ENCODE data around the gene PLXNA2.

GRCh38 chr1:208242146-208242545 lies 2.0 kb downstream of the PLXNA2 start:
- TF ChIP-seq, protein P1, sequence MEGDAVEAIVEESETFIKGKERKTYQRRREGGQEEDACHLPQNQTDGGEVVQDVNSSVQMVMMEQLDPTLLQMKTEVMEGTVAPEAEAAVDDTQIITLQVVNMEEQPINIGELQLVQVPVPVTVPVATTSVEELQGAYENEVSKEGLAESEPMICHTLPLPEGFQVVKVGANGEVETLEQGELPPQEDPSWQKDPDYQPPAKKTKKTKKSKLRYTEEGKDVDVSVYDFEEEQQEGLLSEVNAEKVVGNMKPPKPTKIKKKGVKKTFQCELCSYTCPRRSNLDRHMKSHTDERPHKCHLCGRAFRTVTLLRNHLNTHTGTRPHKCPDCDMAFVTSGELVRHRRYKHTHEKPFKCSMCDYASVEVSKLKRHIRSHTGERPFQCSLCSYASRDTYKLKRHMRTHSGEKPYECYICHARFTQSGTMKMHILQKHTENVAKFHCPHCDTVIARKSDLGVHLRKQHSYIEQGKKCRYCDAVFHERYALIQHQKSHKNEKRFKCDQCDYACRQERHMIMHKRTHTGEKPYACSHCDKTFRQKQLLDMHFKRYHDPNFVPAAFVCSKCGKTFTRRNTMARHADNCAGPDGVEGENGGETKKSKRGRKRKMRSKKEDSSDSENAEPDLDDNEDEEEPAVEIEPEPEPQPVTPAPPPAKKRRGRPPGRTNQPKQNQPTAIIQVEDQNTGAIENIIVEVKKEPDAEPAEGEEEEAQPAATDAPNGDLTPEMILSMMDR (IDR thresholded peaks at IDR 0.05 in 2 of 3, conservative IDR thresholded peaks at IDR 0.05 in 1 of 3; ENCODE audit: borderline replicate concordance in 1 of 3, insufficient read depth in 1 of 3, low read depth in 2 of 3, low read length in 2 of 3), result no peak
- no peak for TF ChIP-seq ZBTB33 (IDR thresholded peaks at IDR 0.05; ENCODE audit: extremely low read depth, insufficient replicate concordance, low read length)
- no peak for TF ChIP-seq JUND (IDR thresholded peaks at IDR 0.05)
- no peak for TF ChIP-seq EZH2 (IDR thresholded peaks at IDR 0.05)
- no peak for TF ChIP-seq ATF3 (IDR thresholded peaks at IDR 0.05)
- no peak for TF ChIP-seq REST (IDR thresholded peaks at IDR 0.05; ENCODE audit: low read depth)
- TF ChIP-seq POLR2A (IDR thresholded peaks at IDR 0.05; ENCODE audit: borderline replicate concordance, extremely low read depth, insufficient read depth, insufficient read length), result no peak
- TF ChIP-seq POLR2AphosphoS5 (IDR thresholded peaks at IDR 0.05; ENCODE audit: low read depth, low read length), result no peak
- no peak for TF ChIP-seq MAX (IDR thresholded peaks at IDR 0.05)
- TF ChIP-seq RAD21 (IDR thresholded peaks at IDR 0.05; ENCODE audit: low read depth), result no peak
- TF ChIP-seq ELF1 (IDR thresholded peaks at IDR 0.05; ENCODE audit: borderline replicate concordance, low read depth), result no peak
- TF ChIP-seq YY1 (IDR thresholded peaks at IDR 0.05; ENCODE audit: extremely low read depth, insufficient replicate concordance, low read depth, low read length), result no peak
- TF ChIP-seq CEBPB (IDR thresholded peaks at IDR 0.05; ENCODE audit: low read depth), result no peak

Data from HCT116 (cell line).